ENCODE results near the gene PAPOLB. TPM values are rescaled to one million over a fixed set of nuclear protein-coding genes. Genes with fewer than 3 reads are reported as not detected.

PAPOLB gene
- total RNA-seq, 1 donor from 2014 or later = 0.38 TPM

DNA sequence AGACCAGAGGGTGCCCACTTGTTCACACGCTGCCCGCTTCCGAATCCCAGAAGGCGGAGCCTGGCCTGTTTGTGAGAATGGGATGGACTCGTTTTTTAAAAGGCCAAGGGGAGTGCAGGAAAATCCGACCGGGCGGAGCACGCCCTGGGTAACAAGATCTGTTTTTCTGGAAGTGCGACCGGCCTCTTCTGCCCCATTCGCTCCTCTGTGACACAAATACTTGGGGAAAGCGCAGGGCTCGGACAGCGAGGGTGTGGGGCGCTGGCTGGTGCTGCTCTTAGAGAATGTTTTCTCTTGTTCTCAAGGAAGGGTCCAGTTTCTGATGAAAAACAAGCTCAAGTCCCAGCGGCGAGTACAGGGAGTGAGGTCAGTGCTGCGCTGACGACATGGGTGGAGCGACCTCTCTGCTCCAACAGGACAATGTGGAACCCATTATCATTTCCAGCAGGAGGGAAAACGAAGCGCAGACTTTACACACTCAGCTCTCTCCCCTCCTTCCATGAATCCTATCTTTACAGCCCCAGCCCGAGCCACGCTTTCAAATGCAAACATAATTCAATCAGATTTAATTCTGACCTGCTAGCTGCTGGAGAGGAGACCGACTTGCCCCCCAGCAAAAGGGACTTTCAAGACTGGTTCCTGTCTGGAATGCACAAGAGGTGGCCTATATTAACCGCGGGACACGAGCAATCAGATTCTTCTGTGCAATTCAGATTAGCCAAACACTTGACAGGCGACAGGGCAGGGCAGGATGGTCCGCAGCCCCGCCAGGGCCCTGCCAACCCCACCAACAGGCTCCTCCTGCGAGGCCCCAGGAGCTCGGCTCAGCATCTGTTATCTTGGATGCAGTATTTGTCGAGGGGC, 20.6 kb upstream of the PAPOLB start:
- peak overlapping the region; percentile 74 for H3K27ac ChIP-seq
- H3K9me3 ChIP-seq = no peaks in the 10 kb centered on the region
- no peaks in the 10 kb centered on the region for H3K4me1 ChIP-seq
- intact Hi-C loops (cut with DNase I) = loop anchor here (10.0 kb wide), 1 partner anchor 48 kb away; no protein-coding TSS in a partner anchor
- peak overlapping the region; percentile 60 for H3K4me3 ChIP-seq
- ATAC-seq (peak; percentile 30), DNase-seq (no peak)
- no peak for TF ChIP-seq CTCF (IDR thresholded peaks at IDR 0.05)
- no peaks in the 10 kb centered on the region for H3K27me3 ChIP-seq
- no peaks in the 10 kb centered on the region for H3K36me3 ChIP-seq

GRCh38 chr7:4880218-4880617, 18.4 kb upstream of the PAPOLB start:
- no peaks in the 10 kb centered on the region for H3K27me3 ChIP-seq
- no peaks in the 10 kb centered on the region for H3K36me3 ChIP-seq
- no peak overlapping the region for H3K4me3 ChIP-seq
- no peaks in the 10 kb centered on the region for H3K9me3 ChIP-seq
- DNase-seq = no peak
- H3K4me1 ChIP-seq = no peaks in the 10 kb centered on the region
- peak; percentile 28 for ATAC-seq
- intact Hi-C loops (cut with DNase I) = loop anchor here (10.0 kb wide), 1 partner anchor 45 kb away; no protein-coding TSS in a partner anchor
- H3K27ac ChIP-seq = no peak overlapping the region
- no peak for TF ChIP-seq CTCF (IDR thresholded peaks at IDR 0.05)

DNA sequence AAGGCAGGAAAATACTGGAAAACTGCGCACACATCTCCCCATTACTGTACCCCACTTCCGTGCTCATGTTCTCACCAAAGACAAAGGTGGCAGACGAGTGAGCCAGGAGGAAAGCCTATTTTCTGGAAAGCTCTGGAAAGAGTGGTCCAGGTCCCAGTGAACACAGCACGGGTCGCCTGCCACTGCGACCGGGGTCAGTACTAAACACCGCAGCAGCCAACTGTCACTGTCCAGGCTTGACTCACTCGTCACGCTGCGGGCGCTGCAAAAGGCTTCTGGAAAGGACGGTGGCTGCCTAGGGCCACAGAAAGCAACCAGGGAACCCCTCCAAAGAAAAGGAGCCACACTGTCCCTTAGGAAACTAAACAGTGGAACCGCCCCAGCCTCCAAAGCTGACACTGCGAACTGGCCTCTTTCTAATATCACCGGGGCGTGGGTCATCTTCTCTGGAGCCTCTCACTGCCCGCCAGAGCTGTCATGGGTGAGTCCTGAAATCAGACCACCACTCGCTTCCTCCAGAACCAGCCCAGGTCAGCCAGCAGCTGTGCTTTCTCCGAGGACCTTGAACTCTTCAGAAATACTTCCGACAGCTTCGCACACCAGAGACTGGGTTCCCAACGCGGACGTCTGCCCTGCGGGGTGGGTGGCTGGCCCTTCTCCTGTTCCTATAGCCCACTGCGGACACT, 17.7 kb upstream of the PAPOLB start:
- no peak for TF ChIP-seq CTCF (IDR thresholded peaks at IDR 0.05)
- Histone ChIP-seq H3K36me3 (no peaks in the 10 kb centered on the region), H3K4me3 (no peak overlapping the region), H3K4me1 (no peaks in the 10 kb centered on the region), H3K9me3 (no peaks in the 10 kb centered on the region), H3K27me3 (no peaks in the 10 kb centered on the region), H3K27ac (no peak overlapping the region)
- intact Hi-C loops (cut with DNase I) = loop anchor here (10.0 kb wide), 1 partner anchor 45 kb away; no protein-coding TSS in a partner anchor
- ATAC-seq (no peak), DNase-seq (no peak)

- H3K9me3 ChIP-seq = no peaks in the 10 kb centered on the region
- ATAC-seq (peak; percentile 1), DNase-seq (no peak)
- intact Hi-C loops (cut with DNase I) = no loop called here
- no peaks in the 10 kb centered on the region for H3K27me3 ChIP-seq
- H3K36me3 ChIP-seq = no peaks in the 10 kb centered on the region
- H3K27ac ChIP-seq = no peak overlapping the region
- H3K4me1 ChIP-seq = peaks cover 3% of the 10 kb centered on the region
- no peak overlapping the region for H3K4me3 ChIP-seq
- TF ChIP-seq CTCF (IDR thresholded peaks at IDR 0.05) = no peak
These were observed 16.8 kb upstream of the PAPOLB start for GRCh38 chr7:4878336-4879335.

- ATAC-seq = no peak
- Histone ChIP-seq H3K27me3 (no peaks in the 10 kb centered on the region), H3K36me3 (no peaks in the 10 kb centered on the region), H3K4me3 (no peak overlapping the region), H3K9me3 (no peaks in the 10 kb centered on the region), H3K27ac (no peak overlapping the region), H3K4me1 (peaks cover 3% of the 10 kb centered on the region)
- no peak for TF ChIP-seq CTCF (IDR thresholded peaks at IDR 0.05)
- DNase-seq = no peak
- intact Hi-C loops (cut with DNase I) = no loop called here
These were observed 14.8 kb upstream of the PAPOLB start for GRCh38 chr7:4876586-4876985.
